Smooth muscle cell of the brain vasculature (primary cell): Measurements from ENCODE around the gene LARP7.
A peak's percentile ranks its signal among the peaks of the same experiment; 100 is the strongest.
"Not testable (repeated sequence)": the region's sequence is repeated elsewhere in the genome, so short reads cannot be mapped to it uniquely, and the experiment has no call there.

Experiments
- DNase-seq: peaks from one replicate; pipeline ENCODE4 v3.0.0-alpha.2; 2012; ENCODE audit warnings: low read depth, low spot score

Gene LARP7

DNA sequence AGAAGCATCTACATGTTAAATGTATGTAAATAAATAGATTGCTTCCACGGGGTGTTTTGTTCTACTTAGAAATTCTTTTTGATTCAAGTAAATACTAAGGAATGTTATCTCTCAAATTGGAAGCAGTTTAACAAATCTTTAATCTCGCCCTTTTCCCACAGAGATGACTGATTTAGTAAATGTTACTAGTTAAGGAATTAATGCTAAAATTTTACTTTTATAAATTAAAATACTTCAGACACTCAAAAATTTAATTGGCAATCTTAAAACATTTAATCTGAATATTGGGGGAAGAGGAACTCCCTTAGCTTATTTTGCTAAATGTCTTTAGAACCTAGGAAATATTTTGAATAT is 12.1 kb downstream of the LARP7 start:
- no peak for DNase-seq

GRCh38 chr4:112650332-112650731 is 13.4 kb downstream of the LARP7 start:
- no peak for DNase-seq

GRCh38 chr4:112651641-112652040 is 14.7 kb downstream of the LARP7 start:
- DNase-seq = no peak

GRCh38 chr4:112652216-112652615 is 15.3 kb downstream of the LARP7 start:
- no peak for DNase-seq

DNA sequence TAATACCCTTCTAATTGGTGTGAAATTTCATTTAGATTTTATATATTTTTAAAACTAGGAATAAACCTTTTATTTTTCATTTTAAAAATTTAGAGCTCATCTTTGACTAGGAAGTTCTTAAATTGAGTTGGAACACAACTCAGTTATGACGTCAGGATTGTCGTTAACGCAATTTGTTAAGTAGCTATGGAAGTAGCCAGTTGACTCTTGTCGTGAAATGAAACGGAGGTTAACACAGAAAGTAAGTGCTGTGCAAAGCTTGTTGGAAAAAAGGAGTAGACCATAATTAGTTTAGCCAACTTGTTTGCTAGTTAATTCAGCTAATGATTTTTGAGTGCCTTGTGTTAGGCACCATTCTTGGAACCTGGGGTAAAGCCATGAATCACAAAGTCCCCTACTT is 18.3 kb downstream of the LARP7 start:
- DNase-seq = no peak

GRCh38 chr4:112656115-112656514 is 19.2 kb downstream of the LARP7 start:
- DNase-seq = not testable (repeated sequence)

GRCh38 chr4:112664611-112665010 is 27.7 kb downstream of the LARP7 start:
- DNase-seq = no peak

- DNase-seq = no peak
Measured at GRCh38 chr4:112668131-112668530, 31.2 kb downstream of the LARP7 start.

DNA sequence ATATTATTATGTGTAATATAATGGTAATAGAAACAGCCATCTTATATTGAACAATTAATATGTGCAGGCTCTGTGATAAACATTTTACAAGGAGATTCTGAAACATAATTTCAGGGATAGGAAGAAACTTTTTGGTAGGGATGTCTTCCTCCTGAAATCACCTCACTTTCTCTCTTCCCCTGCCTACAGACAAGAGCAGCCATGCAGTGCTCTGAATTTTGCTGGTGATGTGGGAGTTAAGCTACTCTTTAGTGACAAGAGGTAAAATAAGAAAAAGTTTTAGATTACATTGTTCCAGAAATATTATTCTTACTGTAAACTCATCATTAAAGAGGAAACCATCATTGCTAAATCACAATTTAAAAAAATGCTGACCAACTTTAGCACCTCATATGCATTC is 36.1 kb downstream of the LARP7 start:
- DNase-seq = no peak

DNA sequence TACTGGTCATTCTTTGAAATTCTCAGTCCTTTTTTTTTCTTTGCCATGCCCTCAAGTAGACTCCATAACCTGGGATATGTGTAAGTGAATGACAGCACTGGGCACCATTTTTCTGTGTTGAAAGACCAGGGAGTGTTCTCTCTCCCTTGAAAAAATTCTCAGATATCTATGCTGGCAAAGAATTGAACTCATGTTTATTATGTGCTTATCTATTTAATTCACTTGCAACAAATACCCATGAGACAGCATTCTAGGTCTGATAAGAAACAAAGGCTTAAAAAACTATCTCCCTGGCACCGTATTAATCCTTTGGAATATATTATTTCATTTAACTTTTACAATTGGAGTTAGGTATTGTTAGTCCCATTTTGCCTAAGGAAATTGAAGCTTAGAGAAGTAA is 36.7 kb downstream of the LARP7 start:
- no peak for DNase-seq

DNA sequence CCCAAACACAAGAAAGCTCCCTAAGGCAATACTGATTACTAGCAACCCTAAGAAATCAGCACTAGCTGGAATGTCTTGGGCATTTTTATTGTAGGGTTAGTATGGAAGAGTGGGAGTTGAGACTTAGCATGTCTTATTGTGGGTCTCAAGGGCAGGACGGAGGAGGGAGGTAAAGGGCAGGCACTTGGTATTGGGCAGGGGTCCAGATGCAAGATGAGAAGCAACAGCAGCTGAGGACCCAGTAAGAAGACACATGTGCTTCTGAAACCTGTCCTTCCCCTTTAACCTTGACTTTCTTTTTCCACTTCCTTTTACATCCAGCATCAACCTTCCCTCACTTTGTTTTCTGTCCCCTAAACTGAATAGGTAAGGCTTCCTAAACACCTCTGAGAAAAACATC is 37.4 kb downstream of the LARP7 start:
- DNase-seq = no peak

- no peak for DNase-seq
Measured at GRCh38 chr4:112677519-112678091, 40.7 kb downstream of the LARP7 start.

DNA sequence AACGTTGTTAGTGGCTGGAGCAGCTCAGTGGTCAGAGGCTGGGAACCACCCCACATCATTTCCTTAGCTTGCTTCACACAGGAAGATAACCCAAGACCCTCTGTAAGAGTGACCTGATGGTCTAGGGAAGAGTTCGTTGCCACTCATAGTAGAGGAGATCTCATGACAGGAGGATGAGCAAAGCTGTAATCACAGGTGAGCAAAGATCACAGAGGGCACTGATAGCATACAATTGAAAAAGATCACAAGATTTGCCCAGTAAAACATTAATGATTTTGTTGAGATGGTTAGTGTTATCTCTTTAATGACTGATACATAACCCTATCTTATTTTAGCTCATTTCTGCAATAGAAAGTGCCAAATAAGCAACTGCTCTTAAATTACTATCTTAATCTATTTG is 44.1 kb downstream of the LARP7 start:
- no peak for DNase-seq

DNA sequence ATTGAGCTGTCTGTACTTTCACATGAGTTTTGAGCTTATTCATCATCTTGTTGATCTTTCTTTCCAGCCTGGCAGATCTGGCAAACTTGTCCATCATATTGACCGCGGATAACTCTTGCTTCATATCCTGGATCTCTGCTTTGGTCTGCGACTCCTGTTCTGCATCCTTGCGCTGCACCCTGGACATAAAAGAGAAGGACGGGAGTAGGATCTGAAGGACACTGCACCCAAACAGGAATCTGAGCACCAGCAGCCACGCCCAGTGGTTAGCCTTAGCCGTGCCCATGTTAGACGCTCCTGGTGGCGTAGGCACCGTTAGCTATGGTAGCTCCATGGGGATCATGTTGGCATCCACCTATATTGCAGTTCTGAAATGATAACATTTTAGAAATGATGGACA is 56.6 kb downstream of the LARP7 start:
- no peak for DNase-seq

- no peak for DNase-seq
Measured at GRCh38 chr4:112700679-112701078, 63.7 kb downstream of the LARP7 start.

GRCh38 chr4:112702892-112703291 is 65.9 kb downstream of the LARP7 start:
- DNase-seq = no peak

GRCh38 chr4:112704322-112704721 is 67.4 kb downstream of the LARP7 start:
- no peak for DNase-seq

- peak; percentile 12 for DNase-seq
Measured at GRCh38 chr4:112704991-112705845, 68.3 kb downstream of the LARP7 start.

- DNase-seq = not testable (repeated sequence)
Measured at GRCh38 chr4:112705891-112706839, 69.2 kb downstream of the LARP7 start.

- DNase-seq = no peak
Measured at GRCh38 chr4:112706840-112707207, 69.9 kb downstream of the LARP7 start.
